HG02943 (cell line): ENCODE measurements around the gene RGS13.

Experiments
- ATAC-seq: cut with Tn5 transposase; IDR thresholded peaks from one replicate; pipeline ENCODE4 v1.9.1; 2021; ENCODE audit warnings: mild to moderate bottlenecking, low read depth, moderate library complexity; ENCODE audit not compliant: unreplicated experiment

Gene RGS13

DNA sequence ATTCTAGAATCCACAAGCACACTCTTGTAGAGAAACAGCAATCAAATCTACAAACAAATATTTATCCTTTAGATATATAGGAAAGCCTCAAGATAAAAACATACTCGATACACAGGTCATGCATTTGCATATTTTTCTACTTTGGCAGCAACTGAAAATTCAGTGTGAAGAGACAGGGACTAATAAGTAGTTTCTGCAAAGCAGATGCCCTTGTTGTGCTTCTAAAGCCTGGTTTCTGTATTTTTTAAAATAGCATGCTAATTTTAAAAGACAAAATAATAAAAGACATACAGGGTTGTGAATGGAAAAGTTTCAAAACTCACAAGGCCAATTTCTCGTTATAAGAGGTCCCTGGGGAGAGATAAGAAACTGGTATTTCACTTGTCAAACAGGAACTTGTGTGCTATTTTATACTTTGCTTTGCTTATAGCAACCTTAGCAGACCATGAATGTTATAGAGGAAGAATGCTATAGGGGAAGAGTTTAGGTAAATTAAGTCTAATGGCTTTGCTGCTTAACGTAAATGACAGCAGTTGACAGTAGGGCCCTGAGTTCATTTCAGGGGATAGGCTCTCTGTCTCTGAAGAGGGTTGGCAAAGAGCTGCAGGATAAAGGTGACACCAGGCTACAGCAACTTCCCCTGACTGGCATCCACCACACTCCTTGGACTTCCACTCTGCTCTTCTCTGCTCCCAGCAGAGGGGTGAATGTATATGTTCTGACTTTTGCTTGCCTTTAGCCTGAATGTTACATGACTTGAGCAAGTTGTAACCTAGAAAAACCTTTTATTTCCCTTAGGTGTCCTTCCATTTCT, 9.4 kb upstream of the RGS13 start:
- peak; percentile 87 for ATAC-seq

DNA sequence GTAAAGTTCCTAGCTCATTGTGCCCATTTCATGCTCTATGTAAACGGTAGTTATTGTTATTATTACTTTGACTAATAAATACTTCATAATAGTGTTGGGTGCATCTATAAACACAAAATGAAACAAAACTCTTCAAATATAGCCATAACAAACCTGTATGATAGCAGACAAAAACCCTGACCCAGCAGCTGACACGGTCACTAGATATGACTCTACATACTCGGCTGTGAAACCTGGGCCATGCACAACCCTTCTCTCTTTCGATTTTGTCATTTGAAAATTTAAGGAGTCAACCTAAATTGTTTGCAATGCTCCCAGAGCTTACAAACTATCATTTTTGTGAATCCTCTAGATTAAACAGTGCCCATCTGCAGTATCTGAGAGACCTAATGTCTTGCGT, 8.0 kb upstream of the RGS13 start:
- no peak for ATAC-seq

DNA sequence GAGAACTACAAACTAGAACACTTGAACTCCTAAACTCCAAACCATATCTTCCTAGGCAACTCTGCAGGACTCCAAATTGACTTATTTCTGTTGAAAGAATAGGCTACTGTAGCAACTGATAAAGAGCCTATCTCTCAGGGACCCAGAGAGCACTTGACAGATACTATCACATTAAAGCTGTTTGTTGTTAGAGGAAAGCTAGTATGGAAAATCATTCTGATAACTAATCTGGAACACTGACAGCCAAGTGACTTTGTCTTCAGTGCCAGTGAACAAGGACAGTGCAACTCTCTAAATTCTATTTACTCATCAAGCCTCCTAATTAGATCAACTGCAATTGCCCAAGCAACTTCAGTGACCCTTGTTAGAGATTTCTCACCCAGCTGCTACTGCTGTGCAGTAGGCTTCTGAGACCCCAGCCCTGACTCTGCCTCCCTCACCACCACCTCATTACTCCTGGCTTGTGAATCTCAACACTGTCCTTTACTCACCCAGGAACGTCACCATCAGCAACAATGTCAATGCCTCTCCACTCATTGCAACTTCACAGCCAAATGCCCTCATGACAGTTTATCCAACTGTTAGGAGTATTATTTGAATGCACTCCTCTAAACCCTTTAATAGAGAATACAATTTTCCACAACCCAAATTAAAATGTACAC, 7.4 kb upstream of the RGS13 start:
- no peak for ATAC-seq

DNA sequence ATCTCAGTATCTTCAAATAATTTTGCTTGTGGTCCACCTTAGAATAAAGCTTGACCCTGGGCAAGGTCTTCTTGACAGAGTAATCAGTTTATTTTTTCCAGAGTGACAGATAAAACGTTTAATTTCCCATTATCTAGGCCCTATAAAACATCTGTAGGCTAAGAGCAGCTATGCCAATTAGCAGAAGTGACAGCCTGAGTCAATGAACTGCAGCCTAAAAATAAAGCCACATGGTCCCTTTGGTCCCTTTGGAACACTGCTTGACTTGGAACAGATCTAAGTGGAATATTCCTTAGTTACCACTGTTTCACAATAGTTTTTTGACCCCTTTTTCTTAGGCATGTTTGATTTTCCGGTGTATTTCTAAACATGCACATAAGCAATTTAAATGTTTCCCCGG, 6.3 kb upstream of the RGS13 start:
- no peak for ATAC-seq

DNA sequence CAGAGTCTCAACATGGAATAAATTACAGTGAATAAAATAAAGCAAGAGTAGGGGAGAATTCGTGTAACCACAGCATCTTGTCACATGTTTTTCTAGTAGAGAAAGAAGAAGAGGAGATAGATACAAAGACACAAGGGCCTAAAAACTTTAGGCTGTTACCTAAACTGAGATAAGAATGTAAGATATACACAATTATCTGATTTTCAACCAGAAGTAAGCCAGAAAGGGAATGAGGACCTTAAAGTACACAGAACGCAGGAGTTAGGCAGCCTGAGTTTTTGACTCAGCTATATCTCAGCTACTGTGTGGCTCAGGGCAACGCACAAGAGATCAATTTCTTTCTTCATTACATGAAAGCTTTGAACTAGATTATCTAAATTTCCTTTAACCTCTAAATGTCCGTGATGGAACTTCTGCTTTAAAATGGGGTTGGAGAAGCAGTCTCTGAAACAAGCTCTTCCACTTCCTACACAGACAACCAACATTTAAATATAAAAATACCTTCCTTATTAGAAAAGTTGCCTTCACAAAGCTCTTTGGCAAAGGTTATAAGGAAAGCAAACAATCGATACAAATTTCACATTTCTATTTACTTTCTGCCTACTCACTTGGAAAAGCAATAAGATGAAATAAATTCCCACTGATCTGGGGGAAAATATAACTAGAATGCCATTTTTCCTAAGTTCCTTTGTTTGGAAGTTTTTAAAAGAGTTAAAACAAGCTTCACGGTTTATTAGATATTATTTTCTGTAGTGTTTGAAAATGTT, 5.2 kb upstream of the RGS13 start:
- ATAC-seq = no peak

DNA sequence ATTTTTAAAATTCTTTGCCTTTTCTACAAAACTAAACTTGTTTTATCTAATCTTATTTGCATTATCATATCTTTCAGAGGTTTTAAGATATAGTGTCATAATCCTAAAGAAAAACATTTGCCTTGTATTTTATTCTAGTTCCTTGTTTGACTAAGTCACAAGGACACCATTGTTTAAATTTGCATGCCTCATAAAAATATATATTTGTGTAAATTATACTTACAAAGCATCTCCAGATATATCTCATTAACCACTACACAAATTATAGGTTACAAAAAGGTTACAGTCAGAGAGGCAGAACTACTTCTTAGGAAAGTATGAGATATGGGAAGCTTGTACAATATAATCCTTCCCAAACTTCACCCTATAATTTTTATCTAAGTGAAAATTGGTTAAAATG, 4.2 kb upstream of the RGS13 start:
- no peak for ATAC-seq

DNA sequence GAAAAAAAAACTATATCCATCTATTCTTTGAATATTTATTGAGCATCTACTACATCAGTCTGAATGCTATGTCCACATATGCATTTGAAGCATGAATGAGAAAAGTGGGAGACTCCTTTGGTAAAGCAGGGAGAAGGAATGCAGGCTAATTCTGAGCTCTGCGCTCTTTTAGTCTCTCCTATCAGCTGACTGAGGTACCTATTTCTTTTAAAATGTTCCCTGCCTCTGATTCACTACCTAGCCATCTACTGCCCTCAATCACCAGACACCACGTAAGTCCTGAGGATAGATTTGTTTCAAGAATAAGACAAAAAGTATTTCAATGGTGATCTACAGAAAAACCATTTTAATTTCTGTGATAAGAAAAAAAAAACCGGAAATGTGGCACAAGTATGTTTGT, 3.8 kb upstream of the RGS13 start:
- no peak for ATAC-seq

DNA sequence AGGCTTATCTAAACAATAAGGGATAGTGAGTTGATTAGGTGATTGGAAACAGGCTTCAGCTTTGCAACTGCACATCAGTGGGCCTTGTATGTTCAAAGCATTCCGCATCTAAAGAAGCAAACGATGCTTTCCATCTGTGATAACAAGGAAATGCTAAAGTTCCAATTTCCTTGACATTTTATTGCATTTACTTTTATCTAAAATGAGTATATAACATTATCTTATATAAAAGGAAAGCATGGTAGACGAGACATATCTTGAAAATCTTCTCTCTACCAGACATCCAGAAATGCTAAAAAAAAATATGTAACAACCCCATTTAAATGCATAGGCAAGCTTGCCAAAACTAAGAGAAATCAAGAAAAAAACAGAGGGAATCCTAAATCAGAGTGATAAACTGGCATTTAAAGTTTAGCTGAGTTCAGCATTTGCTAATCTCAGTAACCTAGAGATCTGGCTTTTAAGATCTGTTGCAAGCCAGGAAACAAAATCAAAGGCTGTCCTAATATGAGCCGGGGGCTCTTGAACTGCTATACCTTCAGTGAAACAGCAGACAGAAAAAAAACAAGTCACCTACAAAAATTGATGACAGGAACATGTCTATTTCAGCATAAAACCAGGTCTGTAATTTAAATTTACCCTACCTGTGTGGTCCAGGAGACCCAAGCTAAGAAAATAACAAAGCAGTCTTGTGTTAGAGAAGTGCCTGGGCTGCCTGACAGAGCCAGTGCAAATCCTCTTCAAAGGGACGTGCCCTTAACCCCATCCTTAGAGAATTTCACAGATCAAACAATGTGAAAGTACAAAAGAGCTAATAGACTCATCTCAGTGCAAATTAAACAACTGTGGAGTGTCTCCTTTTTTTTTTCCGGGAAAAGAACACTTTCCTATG, 3.1 kb upstream of the RGS13 start:
- no peak for ATAC-seq

DNA sequence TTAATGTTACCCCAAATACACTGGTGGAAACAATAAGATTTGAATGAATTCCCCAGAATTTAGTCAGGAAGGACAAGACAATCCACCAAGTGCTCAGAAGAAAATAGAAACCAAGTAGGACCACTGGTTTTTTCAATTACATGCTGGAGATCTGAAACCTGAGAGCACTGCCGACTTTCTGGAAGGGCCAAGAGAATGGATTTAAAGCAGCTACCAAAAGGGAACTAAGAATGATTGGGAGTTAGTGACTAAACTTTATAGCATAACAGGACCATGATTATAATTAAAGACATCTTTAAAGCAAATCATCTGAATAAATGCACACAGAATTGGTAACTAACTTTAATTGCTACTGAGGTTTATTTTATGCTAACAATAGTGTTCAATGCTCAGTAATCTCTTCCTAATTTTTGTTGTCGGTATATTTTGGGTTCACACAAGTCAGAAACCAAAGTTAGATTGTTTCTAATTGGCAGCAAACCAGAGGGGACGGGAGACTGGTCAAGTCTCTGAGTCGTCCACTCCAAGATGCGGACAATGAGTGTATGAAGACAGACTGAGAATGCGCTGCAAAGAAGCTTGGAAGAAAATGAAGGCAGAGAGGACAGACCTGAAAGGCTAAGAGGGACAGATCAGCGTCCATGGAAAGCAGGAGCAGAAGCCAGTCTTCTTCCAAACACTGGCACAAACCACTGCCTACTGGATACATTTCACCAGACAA, 2.3 kb upstream of the RGS13 start:
- ATAC-seq = no peak

DNA sequence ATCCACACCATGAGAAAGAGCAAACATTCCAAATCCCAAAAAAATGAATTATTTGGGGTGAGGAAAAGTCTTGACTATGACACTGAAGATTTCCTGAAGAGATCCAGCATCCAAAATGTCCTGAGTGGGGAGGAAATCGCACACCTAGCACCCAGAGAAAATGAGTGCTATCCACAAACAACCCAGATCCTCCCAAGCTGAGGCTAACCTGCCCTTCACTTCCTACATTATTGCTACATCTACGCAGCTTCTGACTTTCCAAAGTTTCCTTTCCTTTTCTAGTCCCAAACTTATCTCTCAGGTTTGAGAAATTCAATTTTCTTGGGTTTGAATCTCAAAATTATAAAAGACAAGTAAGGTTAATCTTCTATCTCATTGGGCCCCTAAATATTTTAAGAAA, 906 bp upstream of the RGS13 start:
- no peak for ATAC-seq

DNA sequence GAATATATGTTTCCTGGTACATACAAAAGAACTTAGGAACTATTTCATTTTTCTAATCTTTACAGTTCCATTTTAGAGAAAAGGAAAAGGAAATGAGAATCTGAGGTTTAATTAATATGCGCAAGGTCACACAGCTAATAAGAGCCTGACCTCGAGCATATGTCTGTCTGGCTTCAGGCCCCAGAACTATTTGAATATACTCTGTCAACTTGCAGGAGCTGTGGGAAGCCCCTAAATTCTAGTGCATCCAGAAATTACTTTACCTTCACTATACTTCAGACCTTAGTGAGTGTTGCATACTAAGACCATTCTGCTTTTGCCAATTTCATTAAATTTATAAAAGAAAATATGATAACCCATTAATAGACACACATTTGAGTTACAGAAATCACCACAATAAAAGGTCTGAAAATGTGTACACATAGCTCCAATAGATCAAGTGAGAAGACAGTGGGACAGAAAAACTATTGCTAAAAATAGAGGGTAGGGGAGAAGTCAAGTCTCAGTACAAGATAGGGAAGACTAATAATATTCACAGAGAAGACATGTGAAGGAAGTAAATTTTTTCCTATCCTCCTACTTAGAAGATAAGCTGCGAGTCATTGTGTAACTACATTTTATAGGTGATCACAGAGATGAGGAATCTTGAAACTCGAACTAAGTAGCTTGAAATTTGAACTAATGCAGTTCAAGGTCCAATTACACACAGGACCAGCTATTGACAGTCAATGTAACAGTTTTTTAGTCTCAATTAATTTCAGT, 3.8 kb downstream of the RGS13 start:
- peak; percentile 65 for ATAC-seq

DNA sequence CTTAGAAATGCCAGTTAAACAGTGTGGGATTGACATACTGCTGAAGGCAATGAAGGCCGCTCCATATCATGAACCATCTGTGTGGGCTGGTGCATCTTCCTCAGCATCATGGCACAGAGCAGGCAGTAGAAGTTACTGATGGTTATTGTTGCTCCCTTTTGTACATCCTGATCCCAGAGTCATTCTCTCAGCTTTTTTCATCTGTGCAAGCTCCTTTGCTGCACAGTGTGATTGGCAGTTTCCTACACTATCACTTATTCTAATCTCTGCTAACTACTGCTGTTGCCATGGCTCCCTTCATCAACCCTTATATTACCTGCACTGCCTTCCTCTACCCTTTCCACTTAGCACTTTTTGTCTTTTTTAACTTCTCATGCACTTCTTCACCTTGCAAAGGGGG, 16.2 kb downstream of the RGS13 start:
- no peak for ATAC-seq

DNA sequence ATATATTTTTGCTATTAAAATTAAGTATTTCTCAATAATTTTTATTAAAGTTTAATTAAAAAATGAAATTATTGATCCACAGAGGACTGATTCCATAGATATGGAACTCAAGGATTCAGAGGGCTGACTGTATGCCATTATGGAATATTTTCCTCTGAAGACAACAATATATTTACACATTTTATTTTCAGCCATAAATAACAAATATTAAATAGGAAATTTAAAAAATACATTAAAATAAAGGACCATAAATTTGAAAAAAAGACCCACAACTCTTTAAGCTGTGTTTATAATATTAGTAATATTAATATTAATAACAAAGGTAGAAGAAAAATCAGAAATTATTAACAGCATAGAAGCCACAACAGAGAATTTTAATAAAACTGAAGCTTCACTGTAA, 18.2 kb downstream of the RGS13 start:
- ATAC-seq = no peak

DNA sequence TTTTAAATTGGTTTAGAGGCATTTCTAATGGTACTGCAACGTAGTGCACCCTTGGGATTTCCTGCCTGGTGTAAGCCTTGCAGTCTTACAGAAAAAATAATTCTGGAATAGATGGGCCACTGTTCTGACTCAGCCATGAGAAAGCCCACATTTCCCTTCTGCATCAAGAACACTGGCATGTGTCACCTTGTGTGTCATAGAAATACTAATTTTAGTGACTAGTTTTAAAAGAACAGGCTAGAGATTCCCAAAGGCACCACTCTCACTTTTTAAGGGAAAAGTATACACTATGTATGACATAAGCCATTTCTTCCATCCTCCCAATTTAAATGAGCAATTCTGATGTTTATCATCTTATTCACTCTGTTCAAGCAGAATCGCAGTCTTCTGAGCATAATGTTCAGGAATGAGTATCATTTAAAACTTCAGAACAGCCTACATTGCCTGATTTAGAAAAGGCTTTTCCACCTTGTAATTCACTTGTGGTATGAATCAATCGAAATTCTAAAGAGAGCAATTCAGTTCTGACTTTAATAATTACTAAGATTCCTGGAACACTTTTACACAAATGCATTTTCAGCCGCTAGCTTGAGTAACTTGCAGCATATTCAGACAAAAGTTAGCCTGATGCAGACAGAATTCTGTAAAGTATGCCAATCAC, 18.8 kb downstream of the RGS13 start:
- ATAC-seq = no peak

DNA sequence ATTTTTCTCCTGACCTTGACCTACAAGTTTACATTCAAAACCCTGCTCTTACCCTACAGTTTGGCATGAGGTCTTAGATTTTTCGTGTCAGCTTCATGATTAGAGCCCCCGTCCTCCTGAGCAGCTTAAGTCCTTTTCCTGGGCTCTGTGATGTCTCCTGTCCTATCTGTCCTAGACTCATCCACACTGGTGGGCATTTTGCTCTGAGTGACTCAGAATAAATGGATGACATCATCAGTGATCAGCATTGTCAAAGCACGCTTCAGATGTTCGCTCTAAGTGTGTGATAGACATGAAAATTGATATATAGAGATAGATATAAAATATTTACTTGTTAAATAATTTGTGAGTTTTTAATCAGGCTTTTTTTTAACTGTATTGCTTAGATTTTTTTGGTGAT, 21.8 kb downstream of the RGS13 start:
- no peak for ATAC-seq

DNA sequence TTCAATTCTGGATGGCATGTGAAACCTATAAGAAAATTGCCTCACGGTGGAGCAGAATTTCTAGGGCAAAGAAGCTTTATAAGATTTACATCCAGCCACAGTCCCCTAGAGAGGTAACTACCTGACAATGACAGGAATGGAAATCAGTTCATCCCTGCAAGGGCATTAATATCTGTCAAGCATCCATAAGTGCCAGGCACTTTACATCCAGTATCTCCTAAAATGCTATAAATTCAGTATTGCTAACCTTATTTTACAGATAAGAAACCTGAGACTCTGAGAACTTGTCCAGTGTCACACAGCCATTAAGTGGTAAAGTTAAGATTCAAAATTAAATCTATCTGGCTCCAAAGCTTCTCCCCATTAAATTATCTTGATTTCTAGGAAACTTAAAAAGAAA, 22.3 kb downstream of the RGS13 start:
- no peak for ATAC-seq

DNA sequence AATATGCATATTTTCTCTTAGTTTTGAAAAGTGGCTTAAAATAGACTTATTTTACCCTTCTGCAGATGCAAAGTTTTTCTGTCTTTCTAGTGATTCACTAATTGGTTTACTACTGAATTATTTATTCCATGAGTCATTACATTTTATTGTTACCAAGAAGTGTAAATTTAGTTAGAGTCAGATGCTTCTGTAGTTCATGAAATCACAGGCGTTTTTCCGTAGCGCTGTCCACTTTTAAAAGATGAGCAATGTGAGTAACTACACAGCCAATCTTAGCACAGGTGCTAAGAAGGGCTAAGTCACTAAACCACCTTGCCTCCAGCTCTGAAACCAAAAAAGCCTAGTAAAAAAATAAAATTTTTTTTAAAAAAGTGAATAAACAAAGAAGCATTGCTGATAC, 24.7 kb downstream of the RGS13 start:
- no peak for ATAC-seq

DNA sequence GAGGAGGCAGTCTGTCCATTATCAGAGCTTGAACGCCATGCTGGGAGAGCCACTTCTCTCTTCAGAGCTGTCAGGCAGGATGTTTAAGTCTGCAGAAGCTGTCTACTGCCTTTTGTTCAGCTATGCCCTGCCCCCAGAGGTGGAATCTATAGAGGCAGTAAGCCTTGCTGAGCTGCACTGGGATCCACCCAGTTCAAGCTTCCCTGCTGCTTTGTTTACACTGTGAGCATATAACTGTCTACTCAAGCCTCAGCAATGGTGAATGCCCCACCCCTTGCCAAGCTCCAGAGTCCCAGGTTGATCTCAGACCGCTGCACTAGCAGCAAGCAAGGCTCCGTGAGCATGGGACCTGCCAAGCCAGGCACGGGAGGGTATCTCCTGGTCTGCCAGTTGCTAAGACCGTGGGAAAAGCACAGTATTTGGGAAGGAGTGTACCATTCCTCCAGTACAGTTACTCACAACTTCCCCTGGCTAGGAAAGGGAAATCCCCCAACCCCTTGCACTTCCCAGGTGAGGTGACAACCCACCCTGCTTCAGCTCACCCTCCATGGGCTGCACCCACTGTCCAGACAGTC, 32.5 kb downstream of the RGS13 start:
- no peak for ATAC-seq
